Measurements from ENCODE around the gene PPP1R14D.

- peak; percentile 14 to 71 (median 52) for TF ChIP-seq POLR2AphosphoS5 (IDR thresholded peaks at IDR 0.05)
- peak in 1 of 3 donors; percentile 10 for TF ChIP-seq CTCF (IDR thresholded peaks at IDR 0.05)
Observed at GRCh38 chr15:40807028-40807887, 21.2 kb downstream of the PPP1R14D start, which contains the start of the genes DNAJC17 and ZFYVE19.
